ENCODE results near the gene ELF5.

- TF ChIP-seq KLF16 (CRISPR knock-in tag; IDR thresholded peaks at IDR 0.05) (peak in 1 of 2 experiments; percentile 34; a peak in 1 of 4 replicates), ELF4 (CRISPR knock-in tag; IDR thresholded peaks at IDR 0.05; ENCODE audit: borderline replicate concordance) (no peak), ZBTB4 (CRISPR knock-in tag; IDR thresholded peaks at IDR 0.05; ENCODE audit: borderline replicate concordance) (no peak), MAFG (CRISPR knock-in tag; IDR thresholded peaks at IDR 0.05) (no peak), CTCF (CRISPR knock-in tag; IDR thresholded peaks at IDR 0.05) (no peak), MTA3 (CRISPR knock-in tag; IDR thresholded peaks at IDR 0.05) (no peak)
Observed at GRCh38 chr11:34501500-34501899, 12.1 kb downstream of the ELF5 start.

Measured in HepG2 (cell line).